ENCODE results near the gene OFD1. TPM values are rescaled to one million over a fixed set of nuclear protein-coding genes. Genes with fewer than 3 reads are reported as not detected.

Gene OFD1
- total and polyA plus RNA-seq, 4 experiments from 2014 or later, result 22.0 to 135 (median 86.9) TPM

- no peak for DNase-seq
- no peak overlapping the region for H3K27ac ChIP-seq (ENCODE audit: low read depth, low read length)
- H3K9me3 ChIP-seq (ENCODE audit: control insufficient read depth in 1 of 2, low read length in 2 of 2), result no peaks in the 10 kb centered on the region
- Mint-ChIP-seq H3K4me1 (no peaks in the 10 kb centered on the region), H3K4me3 (no peak overlapping the region), H3K9me3 (no peaks in the 10 kb centered on the region), H3K27ac (no peak overlapping the region), H3K36me3 (peaks cover 0 to 9% of the 10 kb centered on the region in 2 donors), H3K27me3 (no peaks in the 10 kb centered on the region)
- POLR2A ChIA-PET (ENCODE audit: partially characterized antibody), result no interaction called here
- H3K4me3 ChIP-seq (ENCODE audit: low read length in 2 of 2), result no peak overlapping the region
- no peaks in the 10 kb centered on the region for H3K27me3 ChIP-seq (ENCODE audit: insufficient read depth, low read length)
- no peaks in the 10 kb centered on the region for H3K4me1 ChIP-seq (ENCODE audit: insufficient read depth, low read length)
- CTCF ChIA-PET (ENCODE audit: partially characterized antibody), result no interaction called here
- H3K36me3 ChIP-seq (ENCODE audit: insufficient read depth, low read length), result no peaks in the 10 kb centered on the region
- intact Hi-C loops (cut with micrococcal nuclease), result no loop called here
Measured at GRCh38 chrX:13780868-13781427, 46.4 kb downstream of the OFD1 start.

- DNase-seq, result no peak
- no peaks in the 10 kb centered on the region for H3K27me3 Mint-ChIP-seq
- no peak overlapping the region for H3K27ac ChIP-seq (ENCODE audit: low read depth, low read length)
- H3K27me3 ChIP-seq (ENCODE audit: insufficient read depth, low read length), result no peaks in the 10 kb centered on the region
- no peaks in the 10 kb centered on the region for H3K4me1 Mint-ChIP-seq
- no peak overlapping the region for H3K4me3 Mint-ChIP-seq
- H3K9me3 ChIP-seq (ENCODE audit: control insufficient read depth in 1 of 2, low read length in 2 of 2), result no peaks in the 10 kb centered on the region
- ChIA-PET POLR2A (ENCODE audit: partially characterized antibody) (no interaction called here), CTCF (ENCODE audit: partially characterized antibody) (no interaction called here)
- no peak overlapping the region for H3K4me3 ChIP-seq (ENCODE audit: low read length in 2 of 2)
- H3K36me3 ChIP-seq (ENCODE audit: insufficient read depth, low read length), result no peaks in the 10 kb centered on the region
- no peak overlapping the region for H3K27ac Mint-ChIP-seq
- no peaks in the 10 kb centered on the region for H3K4me1 ChIP-seq (ENCODE audit: insufficient read depth, low read length)
- peaks cover 0 to 2% (median 0%) of the 10 kb centered on the region in 8 donors for H3K9me3 Mint-ChIP-seq
- intact Hi-C loops (cut with micrococcal nuclease), result no loop called here
- no peaks in the 10 kb centered on the region for H3K36me3 Mint-ChIP-seq
Measured at GRCh38 chrX:13786048-13786447, 51.5 kb downstream of the OFD1 start.

DNA sequence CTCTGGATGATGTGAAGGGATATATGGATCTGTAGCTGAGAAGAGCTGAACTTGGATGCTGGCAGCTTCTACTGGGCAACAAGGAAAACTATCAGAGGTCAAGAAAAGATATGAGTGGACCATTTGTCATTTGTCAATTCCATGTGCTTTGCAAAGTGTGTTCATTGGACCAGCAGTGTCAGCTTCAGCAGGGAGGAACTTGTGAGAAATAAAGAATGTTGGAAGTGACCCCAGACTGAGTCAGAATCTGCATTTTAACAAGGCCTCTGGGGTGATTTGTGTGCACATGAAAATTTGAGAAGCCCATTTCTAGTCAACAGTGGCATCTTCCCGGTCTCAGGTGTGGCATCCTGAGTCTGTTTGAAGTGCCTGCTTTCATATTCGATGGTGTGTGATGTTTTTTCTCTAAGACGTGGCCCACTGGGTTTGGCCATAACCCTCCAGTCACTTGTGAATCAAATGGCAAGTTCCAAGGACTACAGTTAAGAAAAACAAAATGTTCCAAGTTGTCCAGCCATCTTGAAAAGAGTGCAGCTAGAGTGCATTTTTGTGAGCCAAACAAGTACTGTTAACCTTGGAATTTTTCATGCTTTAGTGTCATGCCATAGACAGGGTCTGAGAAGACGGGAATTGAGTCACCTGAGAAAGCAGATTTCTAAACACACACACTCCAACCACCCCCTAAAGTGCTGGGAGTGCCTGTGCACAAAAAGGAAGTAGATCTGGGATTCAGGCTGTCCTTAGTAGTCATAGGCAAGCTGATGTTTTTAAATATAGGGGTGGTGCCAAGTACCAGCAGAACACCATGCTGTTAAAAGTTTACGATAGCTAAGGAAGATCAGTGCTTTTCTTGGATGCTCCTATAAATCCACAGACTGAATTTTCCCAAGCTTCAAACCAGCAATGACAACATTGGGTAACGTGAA lies 55.9 kb downstream of the OFD1 start:
- POLR2A ChIA-PET (ENCODE audit: partially characterized antibody), result no interaction called here
- H3K27me3 Mint-ChIP-seq, result no peaks in the 10 kb centered on the region

GRCh38 chrX:13791145-13791544 lies 56.6 kb downstream of the OFD1 start:
- ChIA-PET CTCF (ENCODE audit: partially characterized antibody) (no interaction called here), POLR2A (ENCODE audit: partially characterized antibody) (no interaction called here)
- Histone ChIP-seq H3K4me1 (ENCODE audit: insufficient read depth, low read length) (no peaks in the 10 kb centered on the region), H3K27ac (ENCODE audit: low read depth, low read length) (no peak overlapping the region), H3K9me3 (ENCODE audit: control insufficient read depth in 1 of 2, low read length in 2 of 2) (no peaks in the 10 kb centered on the region), H3K36me3 (ENCODE audit: insufficient read depth, low read length) (no peaks in the 10 kb centered on the region), H3K27me3 (ENCODE audit: insufficient read depth, low read length) (no peaks in the 10 kb centered on the region), H3K4me3 (ENCODE audit: low read length in 2 of 2) (no peak overlapping the region)
- H3K9me3 Mint-ChIP-seq, result peaks cover 0 to 2% (median 0%) of the 10 kb centered on the region in 8 donors
- no peak overlapping the region for H3K4me3 Mint-ChIP-seq
- H3K4me1 Mint-ChIP-seq, result no peaks in the 10 kb centered on the region
- H3K27ac Mint-ChIP-seq, result no peak overlapping the region
- intact Hi-C loops (cut with micrococcal nuclease), result no loop called here
- no peak for DNase-seq
- no peaks in the 10 kb centered on the region for H3K27me3 Mint-ChIP-seq
- no peaks in the 10 kb centered on the region for H3K36me3 Mint-ChIP-seq

More for the DNA sequence above, 55.9 kb downstream of the OFD1 start:
- Mint-ChIP-seq H3K4me3 (no peak overlapping the region), H3K9me3 (peaks cover 0 to 2% (median 0%) of the 10 kb centered on the region in 8 donors), H3K4me1 (no peaks in the 10 kb centered on the region), H3K27ac (no peak overlapping the region), H3K36me3 (no peaks in the 10 kb centered on the region)
- intact Hi-C loops (cut with micrococcal nuclease), result no loop called here
- DNase-seq, result no peak
- no peak overlapping the region for H3K4me3 ChIP-seq (ENCODE audit: low read length in 2 of 2)
- CTCF ChIA-PET (ENCODE audit: partially characterized antibody), result interaction anchor here (0.6 kb wide), 1 partner anchor 249 kb away, joined by 3 read pairs; no protein-coding TSS in a partner anchor
- H3K36me3 ChIP-seq (ENCODE audit: insufficient read depth, low read length), result no peaks in the 10 kb centered on the region
- H3K9me3 ChIP-seq (ENCODE audit: control insufficient read depth in 1 of 2, low read length in 2 of 2), result no peaks in the 10 kb centered on the region
- no peak overlapping the region for H3K27ac ChIP-seq (ENCODE audit: low read depth, low read length)
- H3K4me1 ChIP-seq (ENCODE audit: insufficient read depth, low read length), result no peaks in the 10 kb centered on the region
- H3K27me3 ChIP-seq (ENCODE audit: insufficient read depth, low read length), result no peaks in the 10 kb centered on the region

GRCh38 chrX:13791559-13791958 lies 57.0 kb downstream of the OFD1 start:
- peaks cover 0 to 2% (median 0%) of the 10 kb centered on the region in 8 donors for H3K9me3 Mint-ChIP-seq
- DNase-seq, result no peak
- Histone ChIP-seq H3K9me3 (ENCODE audit: control insufficient read depth in 1 of 2, low read length in 2 of 2) (no peaks in the 10 kb centered on the region), H3K27me3 (ENCODE audit: insufficient read depth, low read length) (no peaks in the 10 kb centered on the region), H3K4me1 (ENCODE audit: insufficient read depth, low read length) (no peaks in the 10 kb centered on the region), H3K27ac (ENCODE audit: low read depth, low read length) (no peak overlapping the region), H3K36me3 (ENCODE audit: insufficient read depth, low read length) (no peaks in the 10 kb centered on the region), H3K4me3 (ENCODE audit: low read length in 2 of 2) (no peak overlapping the region)
- CTCF ChIA-PET (ENCODE audit: partially characterized antibody), result no interaction called here
- no peak overlapping the region for H3K4me3 Mint-ChIP-seq
- H3K4me1 Mint-ChIP-seq, result no peaks in the 10 kb centered on the region
- no peaks in the 10 kb centered on the region for H3K36me3 Mint-ChIP-seq
- POLR2A ChIA-PET (ENCODE audit: partially characterized antibody), result no interaction called here
- no peak overlapping the region for H3K27ac Mint-ChIP-seq
- no peaks in the 10 kb centered on the region for H3K27me3 Mint-ChIP-seq
- intact Hi-C loops (cut with micrococcal nuclease), result no loop called here

- Mint-ChIP-seq H3K27ac (no peak overlapping the region), H3K27me3 (peaks cover 0 to 2% of the 10 kb centered on the region in 2 donors), H3K36me3 (no peaks in the 10 kb centered on the region), H3K4me3 (no peak overlapping the region), H3K9me3 (peaks cover 0 to 2% (median 0%) of the 10 kb centered on the region in 8 donors), H3K4me1 (no peaks in the 10 kb centered on the region)
- POLR2A ChIA-PET (ENCODE audit: partially characterized antibody), result no interaction called here
- H3K4me1 ChIP-seq (ENCODE audit: insufficient read depth, low read length), result no peaks in the 10 kb centered on the region
- no peak for DNase-seq
- no peaks in the 10 kb centered on the region for H3K27me3 ChIP-seq (ENCODE audit: insufficient read depth, low read length)
- H3K4me3 ChIP-seq (ENCODE audit: low read length in 2 of 2), result no peak overlapping the region
- intact Hi-C loops (cut with micrococcal nuclease), result no loop called here
- H3K27ac ChIP-seq (ENCODE audit: low read depth, low read length), result no peak overlapping the region
- H3K36me3 ChIP-seq (ENCODE audit: insufficient read depth, low read length), result no peaks in the 10 kb centered on the region
- CTCF ChIA-PET (ENCODE audit: partially characterized antibody), result no interaction called here
- H3K9me3 ChIP-seq (ENCODE audit: control insufficient read depth in 1 of 2, low read length in 2 of 2), result no peaks in the 10 kb centered on the region
Measured at GRCh38 chrX:13793897-13794296, 59.3 kb downstream of the OFD1 start.

- no peak overlapping the region for H3K4me3 ChIP-seq (ENCODE audit: low read length in 2 of 2)
- ChIA-PET CTCF (ENCODE audit: partially characterized antibody) (no interaction called here), POLR2A (ENCODE audit: partially characterized antibody) (no interaction called here)
- no peak overlapping the region for H3K27ac Mint-ChIP-seq
- H3K9me3 ChIP-seq (ENCODE audit: control insufficient read depth in 1 of 2, low read length in 2 of 2), result no peaks in the 10 kb centered on the region
- intact Hi-C loops (cut with micrococcal nuclease), result no loop called here
- no peak overlapping the region for H3K27ac ChIP-seq (ENCODE audit: low read depth, low read length)
- H3K4me3 Mint-ChIP-seq, result no peak overlapping the region
- H3K27me3 Mint-ChIP-seq, result peaks cover 0 to 2% of the 10 kb centered on the region in 2 donors
- no peaks in the 10 kb centered on the region for H3K36me3 Mint-ChIP-seq
- no peaks in the 10 kb centered on the region for H3K4me1 Mint-ChIP-seq
- H3K4me1 ChIP-seq (ENCODE audit: insufficient read depth, low read length), result no peaks in the 10 kb centered on the region
- no peak for DNase-seq
- no peaks in the 10 kb centered on the region for H3K27me3 ChIP-seq (ENCODE audit: insufficient read depth, low read length)
- no peaks in the 10 kb centered on the region for H3K36me3 ChIP-seq (ENCODE audit: insufficient read depth, low read length)
- peaks cover 0 to 2% (median 0%) of the 10 kb centered on the region in 8 donors for H3K9me3 Mint-ChIP-seq
Measured at GRCh38 chrX:13794417-13794816, 59.9 kb downstream of the OFD1 start.
